ENCODE data around the gene GPRC5C.

GPRC5C gene

DNA sequence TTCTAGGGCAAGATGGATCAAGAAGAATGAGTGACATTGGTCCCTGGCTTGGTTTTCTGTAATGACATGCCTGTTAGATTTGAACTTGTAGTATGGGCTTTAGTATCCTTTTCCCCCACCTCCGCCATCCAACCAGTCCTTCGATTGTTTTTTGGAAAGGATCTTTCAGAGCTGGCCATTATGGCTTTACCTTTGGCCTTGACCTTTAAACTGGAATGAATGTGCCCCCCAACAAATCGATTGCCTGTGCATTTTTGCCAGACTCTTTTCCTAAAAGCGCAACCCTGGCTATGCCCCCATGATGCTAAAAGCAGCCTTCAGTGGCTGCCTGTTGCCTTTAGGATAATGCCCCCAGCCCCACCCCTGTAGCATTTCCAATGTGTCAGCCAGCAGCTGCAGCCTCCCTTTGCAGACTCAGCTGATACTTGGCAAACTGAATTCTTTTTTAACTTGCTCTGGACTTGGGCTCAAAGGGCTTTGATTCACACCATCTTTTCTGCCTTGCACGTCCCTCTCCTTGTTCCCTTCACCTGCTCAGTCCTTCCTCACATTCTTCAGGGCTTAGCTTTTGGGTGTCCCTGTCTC, 4.0 kb downstream of the GPRC5C start:
- no peak for DNase-seq

DNA sequence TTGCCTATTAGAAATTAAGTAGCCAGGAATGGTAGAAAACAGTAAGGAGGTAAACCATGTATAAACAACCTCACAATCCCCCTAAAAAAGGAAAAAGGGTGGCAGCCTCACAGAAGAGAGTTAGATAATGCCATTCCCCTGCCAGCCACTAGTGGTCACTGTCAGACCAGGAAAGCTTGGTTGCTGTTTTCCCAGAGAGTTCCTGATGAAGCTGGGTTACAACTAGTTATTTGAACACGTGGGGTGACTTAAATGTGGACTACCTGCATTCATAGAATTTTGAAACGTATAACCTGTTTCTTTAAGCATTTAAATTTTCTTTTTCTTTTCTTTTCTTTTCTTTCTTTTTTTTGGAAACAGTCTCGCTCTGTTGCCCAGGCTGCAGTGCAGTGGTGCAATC, 5.8 kb downstream of the GPRC5C start:
- DNase-seq = no peak

DNA sequence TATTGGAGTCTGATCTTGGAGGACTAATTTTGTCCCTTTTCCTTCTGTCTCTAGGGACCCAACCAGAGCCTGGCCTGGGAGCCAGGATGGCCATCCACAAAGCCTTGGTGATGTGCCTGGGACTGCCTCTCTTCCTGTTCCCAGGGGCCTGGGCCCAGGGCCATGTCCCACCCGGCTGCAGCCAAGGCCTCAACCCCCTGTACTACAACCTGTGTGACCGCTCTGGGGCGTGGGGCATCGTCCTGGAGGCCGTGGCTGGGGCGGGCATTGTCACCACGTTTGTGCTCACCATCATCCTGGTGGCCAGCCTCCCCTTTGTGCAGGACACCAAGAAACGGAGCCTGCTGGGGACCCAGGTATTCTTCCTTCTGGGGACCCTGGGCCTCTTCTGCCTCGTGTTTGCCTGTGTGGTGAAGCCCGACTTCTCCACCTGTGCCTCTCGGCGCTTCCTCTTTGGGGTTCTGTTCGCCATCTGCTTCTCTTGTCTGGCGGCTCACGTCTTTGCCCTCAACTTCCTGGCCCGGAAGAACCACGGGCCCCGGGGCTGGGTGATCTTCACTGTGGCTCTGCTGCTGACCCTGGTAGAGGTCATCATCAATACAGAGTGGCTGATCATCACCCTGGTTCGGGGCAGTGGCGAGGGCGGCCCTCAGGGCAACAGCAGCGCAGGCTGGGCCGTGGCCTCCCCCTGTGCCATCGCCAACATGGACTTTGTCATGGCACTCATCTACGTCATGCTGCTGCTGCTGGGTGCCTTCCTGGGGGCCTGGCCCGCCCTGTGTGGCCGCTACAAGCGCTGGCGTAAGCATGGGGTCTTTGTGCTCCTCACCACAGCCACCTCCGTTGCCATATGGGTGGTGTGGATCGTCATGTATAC, 8.0 kb downstream of the GPRC5C start:
- no peak for DNase-seq

DNA sequence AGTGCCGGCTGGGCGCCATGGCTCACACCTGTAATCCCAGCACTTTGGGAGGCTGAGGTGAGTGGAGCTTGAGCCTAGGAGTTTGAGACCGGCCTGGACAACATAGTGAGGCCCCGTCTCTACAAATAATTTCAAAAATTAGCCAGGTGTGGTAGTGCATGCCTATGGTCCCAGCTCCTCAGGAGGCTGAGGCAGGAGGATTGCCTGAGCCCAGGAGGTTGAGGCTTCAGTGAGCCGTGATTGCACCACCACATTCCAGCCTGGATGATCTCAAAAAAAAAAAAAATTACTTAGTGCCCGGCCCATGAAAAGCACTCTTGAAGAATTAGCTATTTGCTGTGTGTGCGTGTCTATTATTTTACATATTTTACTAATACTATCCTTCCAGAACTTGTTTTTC, 9.6 kb downstream of the GPRC5C start:
- DNase-seq = no peak

DNA sequence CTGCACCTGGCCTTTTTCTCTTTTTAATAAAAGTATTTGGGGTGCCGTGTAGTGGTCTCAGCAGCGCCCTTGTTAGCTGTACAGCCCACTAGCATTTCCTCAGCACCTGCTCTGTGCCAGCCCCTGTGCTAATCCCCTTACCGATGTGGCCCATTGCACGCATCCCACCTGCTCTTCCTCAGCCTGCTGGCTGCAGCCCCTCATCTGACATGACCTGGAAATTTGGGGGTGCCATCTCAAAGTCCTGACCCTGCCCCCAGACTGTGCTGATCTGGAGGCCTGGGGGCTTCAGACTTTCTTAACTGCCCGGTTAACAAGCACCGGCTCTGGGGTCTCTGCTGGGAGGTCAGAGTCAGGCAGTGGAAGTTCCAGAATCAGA, 10.4 kb downstream of the GPRC5C start:
- no peak for DNase-seq

DNA sequence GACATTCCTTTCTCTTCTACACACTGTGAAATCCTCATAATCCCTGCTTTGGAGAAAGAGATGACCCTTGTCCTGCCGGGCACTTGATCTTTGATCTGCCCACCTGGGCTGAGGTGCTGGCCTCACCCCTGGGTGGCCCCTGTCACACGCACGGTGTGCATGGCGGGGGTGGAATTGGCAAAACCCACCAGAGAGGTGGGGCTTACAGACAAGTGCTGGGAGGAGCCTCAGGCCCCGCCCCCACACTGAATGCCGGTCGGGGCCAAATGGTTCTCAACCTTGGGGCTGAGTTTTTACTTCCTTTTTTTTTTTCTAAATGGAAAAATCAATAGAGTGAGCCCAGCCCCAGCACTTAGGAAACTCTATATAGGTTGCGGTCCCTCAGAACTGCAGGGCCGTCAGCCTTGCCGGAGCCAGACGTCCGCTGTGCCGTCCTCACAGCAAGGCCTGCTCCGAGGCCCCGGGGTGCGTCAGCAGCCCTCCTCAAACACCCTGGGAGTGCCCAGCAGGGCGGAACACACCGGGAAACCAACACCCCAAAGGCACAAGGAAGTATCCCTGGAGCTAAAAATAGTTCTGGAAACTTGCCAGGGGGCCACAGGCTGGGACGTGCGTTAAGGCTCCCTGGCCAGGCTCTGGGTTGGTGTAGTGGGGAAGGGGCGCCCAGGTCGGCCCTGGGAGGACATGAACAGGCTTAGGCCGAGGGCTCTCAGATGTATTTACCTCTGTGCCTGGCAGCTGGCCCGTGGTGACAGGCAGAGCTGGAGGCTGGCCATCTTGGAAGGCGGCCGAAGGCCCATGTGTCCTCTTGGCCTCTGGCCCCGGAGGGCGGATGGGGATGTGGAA, 11.0 kb downstream of the GPRC5C start:
- no peak for DNase-seq

DNA sequence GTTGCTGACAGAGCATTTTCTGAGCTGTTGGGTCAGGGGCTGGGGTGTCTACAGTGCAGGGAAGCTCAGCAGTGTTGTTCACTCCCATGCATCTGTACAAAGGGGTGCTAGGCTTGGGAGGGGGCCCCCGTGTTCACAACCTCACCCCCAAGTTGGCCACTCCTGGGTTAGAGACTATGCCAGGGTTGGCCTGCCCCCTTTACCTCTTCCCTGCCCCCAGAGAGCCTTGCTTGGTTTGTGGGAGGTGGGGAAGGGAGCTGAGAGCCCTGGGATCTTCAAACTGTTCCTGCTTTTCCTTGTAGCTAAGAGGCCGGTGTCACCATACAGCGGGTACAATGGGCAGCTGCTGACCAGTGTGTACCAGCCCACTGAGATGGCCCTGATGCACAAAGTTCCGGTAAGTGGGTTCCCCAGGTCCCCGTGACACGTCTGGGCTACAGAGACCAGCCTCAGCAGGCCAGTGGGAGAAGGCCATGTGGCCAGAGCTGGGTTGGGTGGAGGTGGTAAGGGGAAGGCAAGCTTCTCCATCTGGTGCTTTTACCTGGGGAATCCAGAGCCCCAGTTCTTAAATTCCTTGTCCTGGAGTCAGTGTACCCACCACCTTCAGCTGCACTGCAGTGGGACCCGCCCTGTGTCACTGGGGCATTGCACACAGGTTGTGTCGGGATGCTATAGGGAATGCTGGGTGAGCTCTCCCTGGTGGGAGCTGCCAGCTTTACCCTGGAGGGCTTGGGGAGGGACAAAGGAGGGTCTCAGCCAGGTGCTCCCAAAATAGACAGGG, 11.8 kb downstream of the GPRC5C start:
- DNase-seq = no peak

DNA sequence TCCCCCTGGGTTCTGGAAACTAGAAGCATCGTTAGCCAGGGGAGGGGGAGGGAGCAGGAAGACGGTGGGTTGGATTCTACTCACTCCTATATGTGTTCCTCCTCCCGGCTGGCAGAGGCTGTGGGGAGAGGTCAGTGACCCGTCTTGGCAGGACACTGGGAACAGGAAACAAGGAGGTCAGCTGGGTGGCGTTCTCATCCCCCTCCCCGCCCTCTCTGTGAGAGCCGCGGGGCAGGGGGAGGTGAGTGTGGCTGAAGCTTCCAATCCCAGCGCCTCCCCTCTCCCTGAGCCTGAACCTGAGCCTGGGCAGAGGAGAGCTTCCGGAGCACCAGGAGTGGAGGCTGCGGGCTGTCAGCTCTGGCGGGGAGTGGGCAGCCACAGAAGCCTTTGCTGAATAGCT, 12.5 kb downstream of the GPRC5C start:
- DNase-seq = no peak

DNA sequence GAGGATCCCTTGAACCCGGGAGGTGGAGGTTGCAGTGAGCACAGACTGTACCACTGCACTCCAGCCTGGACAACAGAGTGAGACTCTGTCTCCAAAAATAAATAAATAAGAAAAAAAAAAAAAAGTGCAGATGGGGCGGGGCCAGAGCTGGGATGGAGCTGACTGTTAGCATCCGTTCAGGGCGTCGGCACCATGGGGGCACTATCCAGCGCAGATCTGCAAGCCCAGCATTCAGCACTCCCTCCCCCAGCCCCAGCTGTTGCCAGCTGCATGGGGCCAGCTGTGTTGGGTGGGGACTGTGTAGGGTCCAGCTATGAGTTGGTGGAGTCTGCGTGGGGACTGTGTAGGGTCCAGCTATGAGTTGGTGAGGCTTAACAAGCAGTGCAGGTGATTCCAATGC, 13.3 kb downstream of the GPRC5C start:
- no peak for DNase-seq

DNA sequence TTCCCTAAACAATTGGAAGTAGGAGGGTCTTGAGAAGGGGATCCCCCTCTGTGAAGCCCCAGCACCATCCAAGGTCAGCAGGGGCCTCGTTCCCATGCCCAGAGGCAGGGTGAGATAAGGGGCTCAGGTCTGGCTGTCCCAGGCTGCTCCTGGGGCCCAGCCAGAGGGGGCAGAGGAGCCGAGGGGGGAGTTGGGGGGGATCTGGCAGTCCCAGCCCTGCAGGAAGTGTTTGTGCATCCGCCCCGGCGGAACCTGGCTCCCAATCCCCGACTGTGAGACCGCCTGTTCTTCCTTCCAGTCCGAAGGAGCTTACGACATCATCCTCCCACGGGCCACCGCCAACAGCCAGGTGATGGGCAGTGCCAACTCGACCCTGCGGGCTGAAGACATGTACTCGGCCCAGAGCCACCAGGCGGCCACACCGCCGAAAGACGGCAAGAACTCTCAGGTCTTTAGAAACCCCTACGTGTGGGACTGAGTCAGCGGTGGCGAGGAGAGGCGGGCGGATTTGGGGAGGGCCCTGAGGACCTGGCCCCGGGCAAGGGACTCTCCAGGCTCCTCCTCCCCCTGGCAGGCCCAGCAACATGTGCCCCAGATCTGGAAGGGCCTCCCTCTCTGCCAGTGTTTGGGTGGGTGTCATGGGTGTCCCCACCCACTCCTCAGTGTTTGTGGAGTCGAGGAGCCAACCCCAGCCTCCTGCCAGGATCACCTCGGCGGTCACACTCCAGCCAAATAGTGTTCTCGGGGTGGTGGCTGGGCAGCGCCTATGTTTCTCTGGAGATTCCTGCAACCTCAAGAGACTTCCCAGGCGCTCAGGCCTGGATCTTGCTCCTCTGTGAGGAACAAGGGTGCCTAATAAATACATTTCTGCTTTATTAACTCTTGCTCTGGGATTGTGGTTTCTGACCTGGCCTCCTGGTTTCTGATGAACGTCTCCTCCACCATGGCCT, 14.9 kb downstream of the GPRC5C start:
- DNase-seq = no peak

DNA sequence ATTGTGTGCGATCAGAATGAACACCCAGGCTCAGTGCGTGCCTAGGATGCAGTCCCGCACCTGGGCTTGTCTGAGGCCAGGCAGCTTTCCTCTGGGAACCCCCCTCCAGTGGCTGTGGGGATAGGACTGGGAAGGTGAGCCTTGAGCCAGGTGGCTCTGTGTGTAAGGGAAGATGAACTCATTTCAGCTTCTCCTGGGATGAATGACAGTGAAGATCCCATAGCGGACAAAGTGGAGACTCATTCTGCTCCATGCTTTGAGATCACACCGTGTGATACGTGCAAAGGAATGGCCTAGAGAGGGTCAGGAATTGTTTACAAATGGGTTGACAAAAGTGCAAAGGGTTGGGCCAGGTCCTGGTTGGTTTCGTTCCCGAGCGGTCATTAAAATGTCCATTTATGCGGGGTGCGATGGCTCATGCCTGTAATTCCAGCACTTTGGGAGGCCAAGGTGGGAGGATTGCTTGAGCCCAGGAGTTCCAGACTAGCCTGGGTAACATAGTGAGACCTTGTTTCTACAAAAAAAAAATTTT, 15.8 kb downstream of the GPRC5C start:
- DNase-seq = no peak

DNA sequence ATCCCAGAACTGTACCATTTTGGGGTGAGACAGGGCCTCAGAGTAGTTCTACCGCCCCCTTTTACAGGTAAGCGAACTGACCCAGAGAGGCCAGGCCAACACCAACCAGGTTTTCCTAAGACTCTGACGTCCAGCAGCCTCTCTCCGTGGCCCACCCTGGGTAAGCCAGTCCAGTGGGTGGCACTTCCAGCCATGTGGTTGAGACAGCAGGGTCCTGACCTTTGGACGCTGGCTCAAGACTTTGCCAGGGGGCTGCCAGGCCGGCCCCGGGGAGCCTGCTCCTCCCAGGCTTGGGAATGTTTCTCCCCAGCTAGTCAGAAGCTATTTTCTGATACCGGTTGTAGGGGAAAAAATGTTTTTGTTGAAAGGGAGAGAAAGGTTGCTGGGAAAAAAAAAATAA, 16.9 kb downstream of the GPRC5C start:
- no peak for DNase-seq

DNA sequence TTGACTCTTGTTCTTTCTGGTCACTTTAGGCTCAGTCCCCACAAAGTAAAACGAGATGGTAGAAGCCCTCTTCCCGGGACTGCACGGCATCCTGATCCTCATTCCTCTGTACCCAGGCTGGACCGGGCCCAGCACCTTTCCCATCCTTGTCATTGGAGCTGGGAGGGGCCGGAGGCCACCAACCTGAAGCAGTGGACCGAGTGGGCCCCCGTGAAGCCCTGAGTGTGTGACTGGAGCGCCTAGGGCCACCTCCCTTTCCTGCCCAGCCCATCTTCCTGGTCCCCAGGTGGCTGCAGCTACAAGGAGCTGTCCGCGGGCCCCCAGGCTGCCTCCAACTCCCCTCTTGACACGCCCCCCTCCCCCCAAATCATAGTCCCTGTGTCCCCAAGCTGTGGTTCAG, 17.4 kb downstream of the GPRC5C start:
- DNase-seq = no peak

DNA sequence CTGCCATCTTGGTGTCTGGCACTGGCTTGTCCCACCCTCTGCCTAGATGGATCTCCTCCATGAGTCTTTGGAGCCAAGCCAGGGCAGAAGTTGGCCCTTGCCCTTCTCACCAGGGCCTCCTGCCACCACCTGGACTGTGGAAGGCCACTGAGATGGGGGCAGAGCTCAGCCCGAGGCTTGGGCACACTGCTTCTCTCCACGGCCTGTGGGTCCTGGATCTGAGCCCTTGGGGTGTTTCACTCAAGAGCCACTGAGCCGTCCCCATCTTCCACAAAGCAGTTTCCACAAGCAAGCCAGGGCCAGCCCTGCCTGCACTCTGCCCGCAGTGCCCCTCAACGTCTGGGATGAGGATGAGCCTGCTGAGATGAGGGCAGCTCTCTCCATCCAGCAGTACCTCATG, 17.9 kb downstream of the GPRC5C start:
- DNase-seq = no peak

DNA sequence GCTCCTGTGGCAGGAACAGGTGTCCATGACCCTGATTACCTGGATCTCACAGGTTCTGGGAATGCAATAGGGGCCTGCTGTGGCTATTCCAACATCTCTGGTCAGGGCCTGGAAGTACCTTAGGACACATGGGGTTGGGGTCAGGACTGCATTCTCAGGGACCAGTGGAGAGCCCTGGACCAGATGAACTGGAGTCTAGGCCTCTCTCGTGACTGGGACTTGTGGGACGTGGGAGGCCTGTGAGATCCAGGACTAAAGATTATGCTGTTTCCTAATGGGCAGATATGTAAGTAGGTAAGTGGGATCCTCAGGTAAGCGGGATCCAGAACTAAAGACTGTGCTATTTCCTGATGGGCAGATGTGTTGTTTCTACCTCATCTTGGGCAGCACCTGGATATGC, 18.3 kb downstream of the GPRC5C start:
- no peak for DNase-seq

DNA sequence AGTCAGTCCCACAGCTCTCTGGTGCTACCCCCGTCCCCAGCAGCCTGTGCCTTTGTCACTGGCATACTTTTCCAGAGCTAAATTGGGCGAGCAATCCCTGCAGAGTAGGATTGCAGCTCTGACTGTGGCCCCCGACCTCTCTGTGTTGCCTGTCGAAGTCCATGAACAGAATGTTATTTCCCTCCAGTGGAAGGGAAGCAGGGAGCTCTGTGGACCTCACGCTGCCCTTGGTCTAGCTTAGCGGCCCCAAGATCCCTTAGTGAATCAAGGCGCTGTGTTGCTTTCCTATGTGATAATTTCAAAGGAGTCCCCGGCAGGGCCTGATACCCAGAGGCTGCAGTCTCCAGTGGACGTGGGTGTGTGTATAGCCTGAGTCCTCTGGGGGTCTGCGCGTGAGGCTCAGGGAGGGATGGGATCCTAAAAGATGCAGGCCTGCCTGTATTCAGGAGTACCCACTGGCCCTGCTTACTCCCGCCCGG, 19.1 kb downstream of the GPRC5C start:
- DNase-seq = no peak

DNA sequence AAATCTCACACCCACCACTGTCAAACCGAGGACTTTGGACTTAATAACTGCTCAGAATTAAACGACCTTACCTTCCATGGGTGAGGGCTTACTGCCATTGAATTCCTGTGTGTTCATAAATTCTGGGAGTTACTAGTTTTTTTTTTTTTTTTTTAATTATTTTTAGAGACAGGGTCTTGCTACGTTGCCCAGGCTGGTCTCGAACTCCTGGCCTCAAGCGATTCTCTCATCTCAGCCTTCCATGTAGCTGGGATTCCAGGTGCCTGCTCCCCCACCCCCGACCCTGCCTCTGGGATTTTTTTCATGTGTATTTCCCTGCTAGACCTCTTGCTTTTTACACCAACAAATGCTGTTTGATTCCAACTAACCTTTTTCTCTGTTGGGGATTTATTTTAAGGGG, 19.7 kb downstream of the GPRC5C start:
- no peak for DNase-seq

DNA sequence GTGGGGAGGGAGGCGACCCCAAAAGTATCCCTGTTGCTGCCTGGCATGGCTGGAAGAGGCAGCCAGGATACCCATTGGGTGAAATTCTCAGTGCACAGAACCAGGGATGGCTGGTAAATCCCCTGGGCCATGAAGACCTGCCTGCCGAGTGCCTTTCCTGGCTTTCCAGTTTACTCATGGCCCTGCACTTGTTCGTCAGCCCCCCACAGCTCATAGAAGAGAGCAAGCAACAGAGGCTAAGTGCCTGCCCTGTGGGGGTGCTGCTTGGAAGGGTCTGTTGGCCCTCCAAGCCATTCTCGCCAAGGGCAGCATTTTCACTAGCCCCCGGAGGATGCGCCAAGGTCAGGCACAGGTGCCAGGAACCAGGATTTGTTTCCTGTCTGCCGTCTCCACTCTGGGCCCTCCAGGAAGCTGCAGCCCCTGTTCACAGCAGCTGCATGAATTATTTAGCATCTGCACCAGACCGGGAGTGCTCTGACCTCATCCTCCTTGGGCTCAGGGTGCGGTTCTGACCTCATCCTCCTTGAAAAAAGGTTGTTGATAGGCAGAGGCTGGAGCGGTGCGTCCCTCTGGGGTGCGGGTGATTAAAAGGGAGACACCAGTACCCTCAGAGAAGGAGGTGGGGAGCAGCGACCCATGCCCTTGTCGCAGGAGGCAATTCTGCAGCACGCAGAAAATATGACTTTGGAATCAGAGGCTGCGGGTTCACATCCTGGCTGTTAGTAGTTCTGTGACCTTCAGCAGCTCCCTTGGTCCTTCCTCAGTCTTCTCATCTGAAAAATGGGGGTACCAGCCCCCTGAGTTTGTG, 20.3 kb downstream of the GPRC5C start:
- peak; percentile 52 for DNase-seq

DNA sequence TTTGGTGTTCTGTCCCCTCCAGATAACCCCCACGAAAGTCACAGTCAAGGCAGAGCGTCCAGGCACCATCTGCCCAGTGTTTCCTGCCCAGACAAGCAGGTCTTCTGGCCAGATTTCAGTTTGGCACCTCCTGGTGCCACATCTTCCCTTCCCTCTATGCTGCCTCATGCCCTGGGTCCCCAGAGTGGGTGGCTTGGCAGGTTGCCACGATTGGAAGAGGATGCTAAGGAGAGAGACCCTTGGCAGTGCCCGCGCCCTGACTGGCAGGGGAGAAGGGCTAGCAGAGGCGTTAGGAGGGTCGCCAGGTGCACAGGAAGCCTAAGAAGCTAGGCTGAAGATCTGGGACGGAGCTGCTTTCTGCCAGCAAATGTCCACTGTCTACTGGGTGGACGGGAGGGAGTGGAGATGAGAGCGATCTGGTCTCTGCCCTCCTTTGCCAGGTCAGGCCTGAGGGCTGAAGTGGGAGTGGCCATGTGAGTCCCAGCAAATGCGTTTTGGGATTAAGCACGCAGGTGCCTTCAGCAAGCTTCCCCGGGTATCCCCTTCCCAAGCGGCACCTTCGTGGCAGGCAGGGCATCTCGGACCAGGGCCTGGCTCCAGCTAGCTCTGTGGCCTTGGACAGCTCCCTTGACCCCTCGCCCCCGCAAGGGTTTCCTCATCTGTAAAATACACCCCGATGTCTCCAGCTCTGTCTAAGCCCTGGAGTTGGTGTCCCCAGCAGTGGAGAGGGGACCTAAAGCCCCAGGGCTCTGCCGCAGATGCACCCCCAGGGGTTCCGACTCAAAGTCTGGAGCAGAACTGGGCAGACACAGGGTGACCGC, 21.2 kb downstream of the GPRC5C start:
- DNase-seq = peak; percentile 24
